NCI-H460 (cell line): ENCODE data around the gene DTL. TPM values are rescaled to one million over a fixed set of nuclear protein-coding genes. Genes with fewer than 3 reads are reported as not detected.
A peak's percentile ranks its signal among the peaks of the same experiment; 100 is the strongest.

Experiments
- DNase-seq: peaks from one replicate; pipeline ENCODE4 v3.0.0-alpha.2; 2016; ENCODE audit warnings: low read depth; ENCODE audit errors: extremely low read depth
- total RNA-seq: library from RNA; depleted of rRNA; stranded (reverse); fragments of >200 nt; shearing (Covaris generic); gene quantifications from 2 replicates; pipeline ENCODE4 v1.2.3, GENCODE V29; 2014

The DTL gene
- total RNA-seq, 1 experiment from 2014 or later, result 22.6 TPM

GRCh38 chr1:212034516-212035122 lies 929 bp upstream of the DTL start:
- no peak for DNase-seq

- DNase-seq, result no peak
Measured at GRCh38 chr1:212035835-212036605, 472 bp downstream of the DTL start.

- peak; percentile 36 for DNase-seq
Measured at GRCh38 chr1:212037900-212038299, 2.4 kb downstream of the DTL start.

- no peak for DNase-seq
Measured at GRCh38 chr1:212039622-212040021, 4.1 kb downstream of the DTL start.

GRCh38 chr1:212040629-212041412 lies 5.3 kb downstream of the DTL start:
- peak; percentile 84 for DNase-seq

- DNase-seq, result no peak
Measured at GRCh38 chr1:212042436-212042835, 6.9 kb downstream of the DTL start.

- no peak for DNase-seq
Measured at GRCh38 chr1:212044851-212045250, 9.3 kb downstream of the DTL start.

GRCh38 chr1:212045981-212046380 lies 10.4 kb downstream of the DTL start:
- no peak for DNase-seq

GRCh38 chr1:212053993-212054392 lies 18.4 kb downstream of the DTL start:
- DNase-seq, result no peak

GRCh38 chr1:212055333-212055732 lies 19.8 kb downstream of the DTL start:
- DNase-seq, result no peak

- no peak for DNase-seq
Measured at GRCh38 chr1:212060632-212061472, 25.3 kb downstream of the DTL start.

- peak; percentile 64 for DNase-seq
Measured at GRCh38 chr1:212062832-212063438, 27.4 kb downstream of the DTL start.

GRCh38 chr1:212067787-212068186 lies 32.2 kb downstream of the DTL start:
- DNase-seq, result no peak

- DNase-seq, result peak; percentile 38
Measured at GRCh38 chr1:212070720-212071302, 35.3 kb downstream of the DTL start.

- no peak for DNase-seq
Measured at GRCh38 chr1:212072047-212072446, 36.5 kb downstream of the DTL start.

- no peak for DNase-seq
Measured at GRCh38 chr1:212073490-212073889, 37.9 kb downstream of the DTL start.

GRCh38 chr1:212074313-212074712 lies 38.8 kb downstream of the DTL start:
- DNase-seq, result no peak

- no peak for DNase-seq
Measured at GRCh38 chr1:212074856-212075255, 39.3 kb downstream of the DTL start.

- DNase-seq, result no peak
Measured at GRCh38 chr1:212077028-212077427, 41.5 kb downstream of the DTL start.

- no peak for DNase-seq
Measured at GRCh38 chr1:212078826-212079225, 43.3 kb downstream of the DTL start.
